Uterus (tissue), 4 donors: ENCODE data around the gene PCDH9. TPM values are rescaled to one million over a fixed set of nuclear protein-coding genes. Genes with fewer than 3 reads are reported as not detected.
"Not testable (repeated sequence)": the region's sequence is repeated elsewhere in the genome, so short reads cannot be mapped to it uniquely, and the experiment has no call there.

Source experiments
- DNase-seq, 2 donors: peaks; one replicate each; pipeline ENCODE4 v3.0.0-alpha.2; 2019 to 2020
- H3K27ac ChIP-seq, 2 donors: fragments of 200-600 bp; sonication (generic); 1 replicate in 1 of 2; 2 replicates in 1 of 2; pipeline ENCODE4 v1.5.1; 2016 to 2018
- H3K27me3 ChIP-seq, 2 donors: fragments of 200-600 bp; sonication (generic); one replicate each; pipeline ENCODE4 v1.5.1; 2018 to 2019; ENCODE audit warnings: control low read depth in 1 of 2
- H3K36me3 ChIP-seq, 2 donors: fragments of 200-600 bp; sonication (generic); one replicate each; pipeline ENCODE4 v1.5.1; 2019; ENCODE audit warnings: control low read depth in 1 of 2
- H3K4me1 ChIP-seq, 2 donors: fragments of 200-600 bp; sonication (generic); one replicate each; pipeline ENCODE4 v1.5.1; 2018 to 2019; ENCODE audit warnings: control low read depth in 1 of 2
- H3K4me3 ChIP-seq, 2 donors: fragments of 200-600 bp; sonication (generic); 1 replicate in 1 of 2; 2 replicates in 1 of 2; pipeline ENCODE4 v1.5.1; 2018 to 2019; ENCODE audit warnings: mild to moderate bottlenecking in 1 of 2
- H3K9me3 ChIP-seq, 2 donors: fragments of 200-600 bp; sonication (generic); one replicate each; pipeline ENCODE4 v1.5.1; 2019; ENCODE audit warnings: control low read depth in 1 of 2
- POLR2A ChIP-seq, 2 donors: fragments of 450-650 bp; IDR thresholded peaks; one replicate each; pipeline ENCODE4 v1.6.1; 2016; ENCODE audit warnings: antibody characterized with exemption in 2 of 2, mild to moderate bottlenecking in 1 of 2, moderate library complexity in 1 of 2
- intact Hi-C: fragments of 100-400 bp; cut with DNase I; formaldehyde crosslinking; loops from one replicate; pipeline ENCODE4 v1.15.1; 2023; ENCODE audit warnings: low total_unique reads
- total RNA-seq, 4 donors: library from RNA; depleted of rRNA in 3 of 4; stranded (reverse); fragments of >200 nt in 3 of 4; gene quantifications; one replicate each; pipeline versions ENCODE4 v1.1.0 to v1.2.4, GENCODE V29; 2014 to 2023
- TF ChIP-seq, protein P1 (sequence below), 4 experiments: fragments of 200-600 bp in 2 of 4; fragments of 450-650 bp in 2 of 4; sonication (generic) in 2 of 4; IDR thresholded peaks; one replicate each; pipeline ENCODE4 v1.5.1; 2016 to 2019; ENCODE audit warnings: antibody characterized with exemption in 4 of 4, mild to moderate bottlenecking in 2 of 4, moderate library complexity in 1 of 4
- donor health status: DM: yes; HTN: yes; CAD: no.

PCDH9 gene
- total RNA-seq, 4 donors from 2014 or later: 0.51 to 45.7 (median 2.1) TPM

- DNase-seq: no peak
- H3K9me3 ChIP-seq: no peaks in the 10 kb centered on the region
- intact Hi-C loops: no loop called here
- no peaks in the 10 kb centered on the region for H3K4me1 ChIP-seq
- H3K27ac ChIP-seq: no peak overlapping the region
- no peak for TF ChIP-seq POLR2A (IDR thresholded peaks at IDR 0.05)
- TF ChIP-seq, protein P1, sequence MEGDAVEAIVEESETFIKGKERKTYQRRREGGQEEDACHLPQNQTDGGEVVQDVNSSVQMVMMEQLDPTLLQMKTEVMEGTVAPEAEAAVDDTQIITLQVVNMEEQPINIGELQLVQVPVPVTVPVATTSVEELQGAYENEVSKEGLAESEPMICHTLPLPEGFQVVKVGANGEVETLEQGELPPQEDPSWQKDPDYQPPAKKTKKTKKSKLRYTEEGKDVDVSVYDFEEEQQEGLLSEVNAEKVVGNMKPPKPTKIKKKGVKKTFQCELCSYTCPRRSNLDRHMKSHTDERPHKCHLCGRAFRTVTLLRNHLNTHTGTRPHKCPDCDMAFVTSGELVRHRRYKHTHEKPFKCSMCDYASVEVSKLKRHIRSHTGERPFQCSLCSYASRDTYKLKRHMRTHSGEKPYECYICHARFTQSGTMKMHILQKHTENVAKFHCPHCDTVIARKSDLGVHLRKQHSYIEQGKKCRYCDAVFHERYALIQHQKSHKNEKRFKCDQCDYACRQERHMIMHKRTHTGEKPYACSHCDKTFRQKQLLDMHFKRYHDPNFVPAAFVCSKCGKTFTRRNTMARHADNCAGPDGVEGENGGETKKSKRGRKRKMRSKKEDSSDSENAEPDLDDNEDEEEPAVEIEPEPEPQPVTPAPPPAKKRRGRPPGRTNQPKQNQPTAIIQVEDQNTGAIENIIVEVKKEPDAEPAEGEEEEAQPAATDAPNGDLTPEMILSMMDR (IDR thresholded peaks at IDR 0.05): no peak
- no peaks in the 10 kb centered on the region for H3K27me3 ChIP-seq
- no peaks in the 10 kb centered on the region for H3K36me3 ChIP-seq
- no peak overlapping the region for H3K4me3 ChIP-seq
These were observed 451.7 kb downstream of the PCDH9 start for GRCh38 chr13:66778461-66778860.

DNA sequence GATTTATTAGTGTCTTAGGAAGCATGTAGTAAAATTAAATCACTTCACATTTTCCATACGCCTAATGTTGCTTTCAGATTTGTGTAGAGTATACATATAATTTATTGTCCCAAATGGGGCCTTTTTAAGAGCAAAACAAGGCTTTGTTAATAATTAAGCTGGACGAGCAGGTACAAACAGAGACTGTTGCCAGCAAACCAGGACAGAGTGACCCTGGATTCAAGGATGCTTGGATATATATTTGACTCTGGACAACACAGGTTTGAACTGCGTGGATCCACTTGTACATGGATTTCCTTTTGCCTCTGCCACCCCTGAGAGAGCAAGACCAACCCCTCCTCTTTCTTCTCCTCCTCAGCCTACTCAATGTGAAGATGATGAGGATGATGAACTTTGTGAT lies 454.9 kb downstream of the PCDH9 start:
- Histone ChIP-seq H3K27ac (no peak overlapping the region), H3K4me3 (no peak overlapping the region), H3K9me3 (no peaks in the 10 kb centered on the region), H3K36me3 (no peaks in the 10 kb centered on the region), H3K4me1 (no peaks in the 10 kb centered on the region), H3K27me3 (no peaks in the 10 kb centered on the region)
- intact Hi-C loops: no loop called here
- TF ChIP-seq, protein P1 (IDR thresholded peaks at IDR 0.05): no peak
- TF ChIP-seq POLR2A (IDR thresholded peaks at IDR 0.05): no peak
- DNase-seq: no peak

- no peak overlapping the region for H3K4me3 ChIP-seq
- H3K36me3 ChIP-seq: no peaks in the 10 kb centered on the region
- no peaks in the 10 kb centered on the region for H3K9me3 ChIP-seq
- H3K4me1 ChIP-seq: no peaks in the 10 kb centered on the region
- TF ChIP-seq POLR2A (IDR thresholded peaks at IDR 0.05): no peak
- TF ChIP-seq, protein P1 (IDR thresholded peaks at IDR 0.05): no peak
- H3K27ac ChIP-seq: no peak overlapping the region
- DNase-seq: no peak
- no peaks in the 10 kb centered on the region for H3K27me3 ChIP-seq
- intact Hi-C loops: no loop called here
These were observed 456.1 kb downstream of the PCDH9 start for GRCh38 chr13:66774046-66774445.

- peaks cover 0 to 2% of the 10 kb centered on the region in 2 donors for H3K9me3 ChIP-seq
These were observed 464.6 kb downstream of the PCDH9 start for GRCh38 chr13:66765559-66765958.

GRCh38 chr13:66760678-66761077 lies 469.5 kb downstream of the PCDH9 start:
- H3K27ac ChIP-seq, H3K9me3 ChIP-seq, H3K27me3 ChIP-seq, H3K36me3 ChIP-seq, H3K4me3 ChIP-seq, intact Hi-C loops, DNase-seq, H3K4me1 ChIP-seq: not testable (repeated sequence)

More at GRCh38 chr13:66765559-66765958, 464.6 kb downstream of the PCDH9 start:
- intact Hi-C loops: no loop called here
- Histone ChIP-seq H3K27me3 (no peaks in the 10 kb centered on the region), H3K36me3 (no peaks in the 10 kb centered on the region), H3K4me3 (no peak overlapping the region), H3K4me1 (no peaks in the 10 kb centered on the region), H3K27ac (no peak overlapping the region)
- no peak for DNase-seq
- TF ChIP-seq, protein P1 (IDR thresholded peaks at IDR 0.05): no peak
- TF ChIP-seq POLR2A (IDR thresholded peaks at IDR 0.05): no peak

- intact Hi-C loops: no loop called here
- Histone ChIP-seq H3K4me3 (no peak overlapping the region), H3K27me3 (no peaks in the 10 kb centered on the region), H3K4me1 (no peaks in the 10 kb centered on the region), H3K9me3 (peaks cover 0 to 4% of the 10 kb centered on the region in 2 donors), H3K36me3 (peaks cover 0 to 2% of the 10 kb centered on the region in 2 donors), H3K27ac (no peak overlapping the region)
- TF ChIP-seq, protein P1 (IDR thresholded peaks at IDR 0.05): no peak
- TF ChIP-seq POLR2A (IDR thresholded peaks at IDR 0.05): no peak
- no peak for DNase-seq
These were observed 470.2 kb downstream of the PCDH9 start for GRCh38 chr13:66759919-66760318.
